Measurements from ENCODE around the gene FRMD4A. TPM values are rescaled to one million over a fixed set of nuclear protein-coding genes. Genes with fewer than 3 reads are reported as not detected.

The FRMD4A gene
- polyA plus RNA-seq, 1 donor (not counting 4 experiments of a cell fraction or from before 2014, with no cell fraction given): 12.9 TPM

DNA sequence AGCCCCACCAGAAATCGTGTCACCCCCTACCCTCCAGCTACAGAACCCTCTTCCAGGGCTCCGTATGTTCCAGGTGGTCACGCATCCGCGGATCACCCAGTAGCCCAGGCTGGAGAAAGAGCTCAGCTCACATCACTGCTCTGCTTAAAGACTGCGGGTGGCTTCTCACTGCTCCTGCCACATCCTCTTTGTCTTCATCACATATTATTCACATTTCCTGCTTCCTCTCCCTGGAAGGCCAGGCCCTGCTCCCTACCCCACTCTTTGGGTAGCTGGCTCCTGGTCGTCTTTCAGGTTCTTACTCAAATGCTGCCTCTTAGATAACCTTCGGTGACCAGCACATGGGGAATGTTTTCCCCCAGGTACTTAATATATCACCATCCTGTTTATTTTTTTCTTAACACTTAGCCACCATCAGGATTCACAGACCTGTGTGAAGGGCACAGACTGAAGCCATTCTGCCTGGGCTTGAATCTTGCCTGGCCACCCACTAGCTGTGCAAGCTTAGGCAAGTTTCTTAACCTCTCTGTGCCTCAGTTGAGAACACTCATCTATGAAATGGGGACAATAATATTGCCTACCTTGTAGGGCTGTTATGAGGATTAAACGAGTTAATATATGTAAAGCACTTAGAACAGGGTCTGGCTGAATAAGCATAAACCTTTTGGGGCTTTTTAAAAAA lies 436.2 kb downstream of the FRMD4A start:
- FAIRE-seq (peak; percentile 74), DNase-seq (ENCODE audit: low read depth, low spot score) (no peak)
- no peaks in the 10 kb centered on the region for H3K36me3 ChIP-seq (ENCODE audit: control insufficient read depth in 2 of 2, extremely low read depth in 1 of 2, insufficient read depth in 2 of 2, low read length in 2 of 2)
- dilution Hi-C loops (cut with MboI; ENCODE audit: extremely low pct_ligation_motif_present, low sequenced_read_pairs): no loop called here
- H3K4me2 ChIP-seq (ENCODE audit: control insufficient read depth, extremely low read depth, insufficient read depth, low read depth, low read length): peak overlapping the region; percentile 37
- no peak for TF ChIP-seq EZH2 (IDR thresholded peaks at IDR 0.05; ENCODE audit: low read length)
- TF ChIP-seq, protein P1, sequence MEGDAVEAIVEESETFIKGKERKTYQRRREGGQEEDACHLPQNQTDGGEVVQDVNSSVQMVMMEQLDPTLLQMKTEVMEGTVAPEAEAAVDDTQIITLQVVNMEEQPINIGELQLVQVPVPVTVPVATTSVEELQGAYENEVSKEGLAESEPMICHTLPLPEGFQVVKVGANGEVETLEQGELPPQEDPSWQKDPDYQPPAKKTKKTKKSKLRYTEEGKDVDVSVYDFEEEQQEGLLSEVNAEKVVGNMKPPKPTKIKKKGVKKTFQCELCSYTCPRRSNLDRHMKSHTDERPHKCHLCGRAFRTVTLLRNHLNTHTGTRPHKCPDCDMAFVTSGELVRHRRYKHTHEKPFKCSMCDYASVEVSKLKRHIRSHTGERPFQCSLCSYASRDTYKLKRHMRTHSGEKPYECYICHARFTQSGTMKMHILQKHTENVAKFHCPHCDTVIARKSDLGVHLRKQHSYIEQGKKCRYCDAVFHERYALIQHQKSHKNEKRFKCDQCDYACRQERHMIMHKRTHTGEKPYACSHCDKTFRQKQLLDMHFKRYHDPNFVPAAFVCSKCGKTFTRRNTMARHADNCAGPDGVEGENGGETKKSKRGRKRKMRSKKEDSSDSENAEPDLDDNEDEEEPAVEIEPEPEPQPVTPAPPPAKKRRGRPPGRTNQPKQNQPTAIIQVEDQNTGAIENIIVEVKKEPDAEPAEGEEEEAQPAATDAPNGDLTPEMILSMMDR (optimal IDR thresholded peaks at IDR 0.05 in 1 of 3, IDR thresholded peaks at IDR 0.05 in 1 of 3, conservative IDR thresholded peaks at IDR 0.05 in 1 of 3; ENCODE audit: extremely low read depth in 1 of 3, insufficient read depth in 2 of 3, low read length in 3 of 3): no peak
- H3K9me3 ChIP-seq (ENCODE audit: control insufficient read depth, low read depth, low read length): no peaks in the 10 kb centered on the region
- H3K4me3 ChIP-seq (ENCODE audit: control insufficient read depth in 2 of 3, extremely low read depth in 1 of 3, insufficient read depth in 2 of 3, low read depth in 1 of 3, low read length in 3 of 3): peak overlapping the region in 1 of 3 experiments; percentile 22
- H3K9me1 ChIP-seq (ENCODE audit: control insufficient read depth, extremely low read depth, insufficient read depth, low read length): no peaks in the 10 kb centered on the region
- H3K79me2 ChIP-seq (ENCODE audit: control insufficient read depth, insufficient read depth, low read length): peaks cover 14% of the 10 kb centered on the region
- H3K27me3 ChIP-seq (ENCODE audit: control insufficient read depth, extremely low read depth, insufficient read depth, low read length): peaks cover 10% of the 10 kb centered on the region
- H3K9ac ChIP-seq (ENCODE audit: control insufficient read depth, extremely low read depth, insufficient read depth, low read length): peak overlapping the region; percentile 15
- no peak overlapping the region for H3K27ac ChIP-seq (ENCODE audit: control insufficient read depth, insufficient read depth, low read length)
- peak overlapping the region; percentile 46 for H2AFZ ChIP-seq (ENCODE audit: control insufficient read depth, low read length)
- peaks cover 22% of the 10 kb centered on the region for H3K4me1 ChIP-seq (ENCODE audit: control insufficient read depth, extremely low read depth, insufficient read depth, low read length)
- no peaks in the 10 kb centered on the region for H4K20me1 ChIP-seq (ENCODE audit: control insufficient read depth, extremely low read depth, insufficient read depth, low read length)

DNA sequence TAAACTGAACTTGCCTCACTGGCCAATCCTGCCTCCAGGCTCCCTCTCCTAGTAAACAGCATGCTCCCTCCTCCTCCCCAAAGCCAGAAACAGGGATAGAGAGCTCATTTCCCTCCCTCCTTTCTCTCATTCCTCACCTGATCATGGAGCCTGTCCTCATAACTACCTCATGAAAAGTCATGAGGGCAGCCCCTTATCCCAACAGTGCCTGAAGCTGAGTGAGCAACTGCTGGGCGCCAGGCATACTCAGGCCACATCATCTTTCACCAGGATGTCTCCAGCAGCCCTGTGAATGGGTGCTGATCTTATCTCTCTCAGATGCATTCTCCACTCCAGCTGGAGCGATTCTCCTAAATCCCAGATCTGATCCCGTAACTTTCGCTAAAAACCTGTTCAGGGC lies 436.8 kb downstream of the FRMD4A start:
- Histone ChIP-seq H3K4me3 (ENCODE audit: control insufficient read depth in 2 of 3, extremely low read depth in 1 of 3, insufficient read depth in 2 of 3, low read depth in 1 of 3, low read length in 3 of 3) (peak overlapping the region in 1 of 3 experiments; percentile 22), H3K27ac (ENCODE audit: control insufficient read depth, insufficient read depth, low read length) (peak overlapping the region; percentile 31), H3K79me2 (ENCODE audit: control insufficient read depth, insufficient read depth, low read length) (peaks cover 20% of the 10 kb centered on the region), H3K27me3 (ENCODE audit: control insufficient read depth, extremely low read depth, insufficient read depth, low read length) (peaks cover 10% of the 10 kb centered on the region), H3K4me2 (ENCODE audit: control insufficient read depth, extremely low read depth, insufficient read depth, low read depth, low read length) (peak overlapping the region; percentile 37), H3K9me1 (ENCODE audit: control insufficient read depth, extremely low read depth, insufficient read depth, low read length) (no peaks in the 10 kb centered on the region), H3K36me3 (ENCODE audit: control insufficient read depth in 2 of 2, extremely low read depth in 1 of 2, insufficient read depth in 2 of 2, low read length in 2 of 2) (no peaks in the 10 kb centered on the region), H3K9me3 (ENCODE audit: control insufficient read depth, low read depth, low read length) (no peaks in the 10 kb centered on the region), H3K4me1 (ENCODE audit: control insufficient read depth, extremely low read depth, insufficient read depth, low read length) (peaks cover 22% of the 10 kb centered on the region), H3K9ac (ENCODE audit: control insufficient read depth, extremely low read depth, insufficient read depth, low read length) (no peak overlapping the region), H4K20me1 (ENCODE audit: control insufficient read depth, extremely low read depth, insufficient read depth, low read length) (no peaks in the 10 kb centered on the region), H2AFZ (ENCODE audit: control insufficient read depth, low read length) (peak overlapping the region; percentile 56)
- peak; percentile 73 for FAIRE-seq
- no peak for DNase-seq (ENCODE audit: low read depth, low spot score)
- dilution Hi-C loops (cut with MboI; ENCODE audit: extremely low pct_ligation_motif_present, low sequenced_read_pairs): no loop called here
- TF ChIP-seq EZH2 (IDR thresholded peaks at IDR 0.05; ENCODE audit: low read length): no peak
